Hematopoietic multipotent progenitor cell treated with erythropoietin and hydrocortisone succinate and interleukin-3 and kit ligand, for 8 days (in vitro differentiated cells): ENCODE measurements around the gene SLC16A5.
A peak's percentile ranks its signal among the peaks of the same experiment; 100 is the strongest.
"Not testable (repeated sequence)": the region's sequence is repeated elsewhere in the genome, so short reads cannot be mapped to it uniquely, and the experiment has no call there.

Experiments
- DNase-seq: peaks from one replicate; pipeline ENCODE4 v3.0.0-alpha.2; 2015

The SLC16A5 gene

DNA sequence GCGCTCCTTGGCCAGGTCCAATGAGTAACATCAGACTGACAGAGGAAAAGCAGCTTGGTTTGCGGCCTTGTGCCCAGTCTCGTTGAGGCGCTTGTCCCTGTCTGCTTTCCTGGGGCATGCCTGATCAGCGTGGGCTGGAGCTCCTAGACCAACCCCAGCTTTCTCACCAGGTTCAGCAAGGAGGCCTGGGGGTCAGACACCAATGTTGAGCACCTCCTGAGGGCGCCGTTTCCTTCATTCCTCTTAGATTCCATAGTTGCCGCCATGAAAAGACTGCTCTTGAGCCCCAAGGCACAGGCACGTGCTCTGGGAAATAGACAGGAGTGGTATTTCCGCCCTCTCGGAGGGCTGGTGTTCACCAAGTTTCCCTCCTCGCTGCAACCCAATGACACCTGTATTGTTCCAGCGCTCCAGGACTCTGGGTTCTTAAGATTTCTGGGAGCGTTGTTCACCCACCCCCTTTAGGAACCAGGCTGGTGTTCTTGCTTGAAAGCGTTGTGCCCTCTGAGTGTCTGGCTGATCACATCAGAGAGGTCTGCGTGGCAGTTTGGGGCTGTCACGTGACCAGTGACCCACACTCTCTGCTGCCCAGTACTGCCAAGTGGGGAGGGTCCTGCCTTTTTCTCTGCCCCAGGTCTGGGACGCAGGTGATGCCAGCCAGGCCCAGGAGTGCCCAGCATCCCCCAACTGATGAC lies 22.7 kb upstream of the SLC16A5 start:
- no peak for DNase-seq

DNA sequence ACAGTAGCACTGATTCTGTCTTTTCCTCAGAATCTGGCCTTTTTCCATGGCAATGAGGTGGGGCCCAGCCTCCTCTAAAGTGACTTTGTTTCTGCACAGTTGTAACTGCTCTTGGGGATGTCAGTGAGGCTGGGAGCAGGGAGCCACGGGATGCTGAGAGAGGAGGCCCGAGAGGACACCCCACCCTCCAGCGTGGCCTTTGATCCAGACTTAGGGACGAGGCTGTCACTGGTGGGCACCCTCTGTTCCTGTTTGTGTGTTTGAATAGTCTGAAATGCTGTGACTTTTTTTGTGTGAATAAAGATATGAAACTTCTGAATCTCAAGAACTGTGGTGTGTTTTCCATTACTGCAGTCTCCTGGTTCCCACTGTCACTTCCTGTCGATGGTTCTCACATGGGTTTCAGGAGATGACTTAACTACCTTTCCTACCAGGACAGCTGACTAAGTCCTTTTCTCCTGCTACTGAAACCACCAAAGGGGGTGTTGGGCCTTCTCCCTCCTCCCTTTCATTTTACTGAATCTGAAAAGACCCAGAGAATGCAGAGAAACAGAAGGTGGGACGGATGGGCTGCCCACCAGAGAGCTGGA lies 22.1 kb upstream of the SLC16A5 start:
- DNase-seq = no peak

DNA sequence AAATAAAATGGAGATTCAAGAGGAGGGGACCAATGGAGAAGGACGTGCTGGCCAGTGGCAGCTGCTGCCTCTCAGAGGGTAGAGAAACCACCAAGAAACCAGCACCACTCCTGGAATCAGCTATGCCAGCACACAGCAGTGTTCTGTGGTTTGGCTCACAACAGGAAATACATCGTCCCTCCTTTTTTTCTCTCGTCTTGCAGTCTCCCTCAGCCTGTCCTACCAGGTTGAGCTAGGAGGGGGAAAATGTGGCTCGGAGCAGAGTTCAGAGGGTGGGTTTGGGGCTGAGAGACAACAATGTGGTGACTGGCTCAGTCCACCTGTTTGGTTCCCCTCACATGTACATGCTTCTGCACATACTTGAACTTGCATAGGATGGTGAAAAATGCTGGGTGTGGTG lies 19.9 kb upstream of the SLC16A5 start:
- DNase-seq = peak; percentile 53

DNA sequence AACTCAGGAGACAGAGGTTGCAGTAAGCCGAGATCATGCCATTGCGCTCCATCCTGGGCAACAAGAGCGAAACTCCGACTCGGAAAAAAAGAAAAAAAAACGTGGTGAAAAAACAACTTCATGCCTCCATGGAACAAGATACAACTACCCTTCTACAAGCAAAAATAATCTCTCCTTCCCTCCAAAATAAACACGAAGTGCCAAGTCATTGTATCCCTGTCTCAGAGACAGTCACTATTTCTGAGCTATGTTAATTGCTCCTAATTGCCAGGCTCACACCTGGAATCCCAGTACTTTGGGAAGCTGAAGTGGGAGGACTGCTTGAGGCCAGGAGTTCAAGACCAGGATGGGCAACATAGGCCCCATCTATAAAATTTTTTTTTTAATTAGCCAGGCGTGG lies 19.0 kb upstream of the SLC16A5 start:
- no peak for DNase-seq

DNA sequence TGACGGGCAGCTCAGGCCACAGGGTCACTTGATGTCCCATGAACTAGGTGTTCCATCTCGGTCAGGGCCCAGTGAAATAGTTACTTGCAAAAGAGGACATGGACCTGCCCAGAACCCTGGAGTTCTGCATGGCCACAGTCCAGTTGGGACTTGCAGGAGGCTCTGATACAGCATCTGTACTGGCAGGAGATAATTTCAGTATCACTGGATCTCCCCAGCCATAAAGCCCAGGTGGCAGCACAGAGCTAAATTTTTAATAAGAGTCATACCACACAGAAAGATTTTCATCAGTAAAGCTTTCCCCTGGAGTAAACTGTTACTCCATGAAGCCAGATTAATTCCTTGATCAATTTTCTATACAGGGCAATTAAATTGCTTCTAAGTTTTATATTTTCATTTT lies 18.0 kb upstream of the SLC16A5 start:
- peak; percentile 44 for DNase-seq

DNA sequence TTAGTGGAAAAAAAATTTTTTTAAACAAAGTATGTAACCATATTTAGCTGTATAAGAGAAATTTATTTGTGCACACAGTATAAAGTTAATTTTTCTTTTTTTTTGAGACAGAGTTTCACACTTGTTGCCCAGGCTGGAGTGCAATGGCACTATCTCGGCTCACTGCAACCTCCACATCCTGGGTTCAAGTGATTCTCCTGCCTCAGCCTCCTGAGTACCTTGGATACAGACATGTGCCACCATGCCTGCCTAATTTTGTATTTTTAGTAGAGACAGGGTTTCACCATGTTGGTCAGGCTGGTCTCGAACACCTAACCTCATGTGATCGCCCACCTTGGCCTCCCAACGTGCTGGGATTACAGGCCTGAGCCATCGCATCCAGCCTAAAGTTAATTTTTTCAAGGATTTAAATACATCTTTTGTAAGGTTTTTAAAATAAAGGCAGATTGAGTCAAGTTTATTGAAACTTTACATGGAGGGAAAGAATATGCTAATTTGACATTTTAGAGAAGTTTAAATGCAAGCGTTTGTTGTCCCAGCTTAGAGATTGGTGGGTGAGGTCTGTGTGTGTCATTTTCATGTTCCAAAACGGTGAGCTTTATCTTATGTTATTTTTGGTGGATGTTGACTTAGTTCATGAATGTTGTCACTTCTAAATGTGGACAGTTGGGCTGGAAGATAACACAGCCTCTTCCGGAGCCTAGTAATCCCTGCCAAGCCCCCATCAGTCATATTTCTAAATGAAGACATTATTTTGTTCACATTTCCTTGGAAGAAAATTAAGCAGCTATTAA lies 16.1 kb upstream of the SLC16A5 start:
- DNase-seq = peak; percentile 54

DNA sequence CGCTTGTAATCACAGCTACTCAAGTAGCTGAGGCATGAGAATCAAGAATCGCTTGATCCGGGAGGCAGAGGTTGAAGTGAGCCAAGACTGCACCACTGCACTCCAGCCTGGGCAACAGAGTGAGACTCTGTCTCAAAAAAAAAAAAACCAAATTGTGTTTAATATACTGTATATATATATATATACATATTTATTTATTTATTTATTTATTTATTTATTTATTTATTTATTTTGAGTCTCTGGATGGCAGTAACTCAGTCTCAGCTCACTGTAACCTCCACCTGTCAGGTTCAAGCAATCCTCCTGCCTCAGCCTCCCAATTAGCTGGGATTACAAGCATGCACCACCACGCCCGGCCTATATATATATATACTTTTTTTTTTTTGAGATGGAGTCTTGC lies 14.8 kb upstream of the SLC16A5 start:
- not testable (repeated sequence) for DNase-seq

DNA sequence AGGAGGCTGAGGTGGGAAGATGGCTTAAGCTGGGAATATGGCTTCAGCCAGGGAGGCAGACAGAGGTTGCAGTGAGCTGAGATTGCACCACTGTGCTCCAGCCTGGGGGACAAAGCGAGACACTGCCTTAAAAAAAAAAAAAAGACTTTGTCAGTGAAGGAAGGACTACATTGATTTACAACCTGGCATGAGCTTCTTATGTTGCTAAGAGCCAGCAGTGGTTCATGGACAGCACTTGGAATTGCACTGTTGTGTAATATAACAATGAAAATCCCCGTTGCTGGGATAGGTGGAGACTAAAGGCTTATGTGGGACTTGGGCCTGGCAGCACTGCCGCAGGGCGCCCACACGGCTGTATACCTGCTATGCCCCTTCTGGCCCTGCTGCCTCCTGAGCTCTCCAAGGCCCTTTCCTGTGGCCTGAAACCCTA lies 14.1 kb upstream of the SLC16A5 start:
- no peak for DNase-seq

DNA sequence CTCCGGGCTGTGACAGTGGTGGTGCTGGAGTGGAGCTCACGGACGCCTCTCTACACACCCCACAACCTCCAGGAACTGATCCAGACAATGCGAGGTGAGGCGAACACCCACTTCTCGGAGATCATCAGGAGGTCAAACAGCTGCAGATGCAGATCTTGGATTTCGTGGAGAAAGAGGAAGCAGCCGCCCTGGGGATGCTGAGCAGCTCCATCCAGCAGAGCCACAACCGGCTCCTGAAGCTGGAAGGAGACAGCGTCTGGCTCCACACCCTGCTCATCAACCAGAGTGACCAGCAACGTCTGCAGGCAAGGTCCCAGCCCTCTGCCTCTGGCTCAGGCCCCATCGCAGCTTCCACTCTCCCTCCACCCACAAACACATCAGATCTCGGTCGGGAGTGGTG lies 13.2 kb upstream of the SLC16A5 start:
- DNase-seq = no peak

DNA sequence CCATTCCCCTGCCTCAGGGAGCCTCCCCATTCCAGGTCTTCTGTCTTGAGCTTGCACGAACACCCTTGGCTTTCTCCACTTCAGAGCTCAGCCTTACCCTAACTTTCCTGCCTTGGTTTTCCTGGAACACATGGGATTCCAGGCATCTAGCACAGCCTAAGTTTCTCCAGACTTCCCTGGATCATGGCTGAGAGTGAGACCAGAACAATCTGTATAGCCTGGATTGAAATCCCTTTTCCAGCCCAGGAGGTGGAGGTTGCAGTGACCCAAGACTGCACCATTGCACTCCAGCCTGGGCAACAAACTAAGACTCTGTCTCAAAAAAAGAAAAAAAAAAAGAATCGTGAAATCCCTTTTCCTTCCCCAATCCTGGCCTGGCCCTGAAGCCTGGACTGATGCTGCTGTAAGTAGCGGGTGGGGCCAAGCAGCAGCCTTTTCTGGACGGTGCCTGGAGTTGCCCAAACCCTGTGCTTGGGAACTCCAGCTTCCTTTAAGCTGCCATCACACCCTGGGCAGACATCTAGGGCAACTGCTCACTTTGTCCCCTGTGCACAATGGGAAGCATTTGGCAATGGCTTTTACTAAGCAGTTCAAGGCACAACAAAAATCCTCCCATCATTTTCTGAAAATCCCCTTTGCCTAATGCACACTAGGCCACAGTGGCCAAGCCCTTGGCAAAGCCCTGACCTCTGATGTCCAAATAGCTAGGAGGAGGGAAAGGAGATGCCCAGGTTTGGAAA lies 12.0 kb upstream of the SLC16A5 start:
- DNase-seq = no peak

DNA sequence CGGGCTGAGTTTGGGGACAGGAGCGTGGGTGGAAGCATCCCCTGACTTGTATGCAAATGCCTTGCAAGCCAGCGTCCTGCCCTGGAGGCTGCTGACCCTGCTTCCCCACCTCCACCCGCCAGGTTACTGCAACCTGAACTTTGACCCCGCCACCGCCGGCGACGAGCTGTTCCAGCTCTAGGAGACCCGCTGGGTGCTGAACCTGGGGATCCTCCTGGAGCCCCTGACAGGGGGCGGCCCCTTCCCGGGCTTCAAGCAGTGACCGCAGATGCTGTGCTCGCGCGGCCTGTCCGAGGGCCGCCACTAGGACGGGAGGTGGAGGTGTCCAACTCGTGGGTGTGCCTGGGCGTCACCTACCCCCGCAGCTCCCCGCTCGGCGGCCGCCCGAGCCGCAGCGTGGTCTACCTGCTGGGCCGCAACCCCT lies 10.7 kb upstream of the SLC16A5 start:
- no peak for DNase-seq

DNA sequence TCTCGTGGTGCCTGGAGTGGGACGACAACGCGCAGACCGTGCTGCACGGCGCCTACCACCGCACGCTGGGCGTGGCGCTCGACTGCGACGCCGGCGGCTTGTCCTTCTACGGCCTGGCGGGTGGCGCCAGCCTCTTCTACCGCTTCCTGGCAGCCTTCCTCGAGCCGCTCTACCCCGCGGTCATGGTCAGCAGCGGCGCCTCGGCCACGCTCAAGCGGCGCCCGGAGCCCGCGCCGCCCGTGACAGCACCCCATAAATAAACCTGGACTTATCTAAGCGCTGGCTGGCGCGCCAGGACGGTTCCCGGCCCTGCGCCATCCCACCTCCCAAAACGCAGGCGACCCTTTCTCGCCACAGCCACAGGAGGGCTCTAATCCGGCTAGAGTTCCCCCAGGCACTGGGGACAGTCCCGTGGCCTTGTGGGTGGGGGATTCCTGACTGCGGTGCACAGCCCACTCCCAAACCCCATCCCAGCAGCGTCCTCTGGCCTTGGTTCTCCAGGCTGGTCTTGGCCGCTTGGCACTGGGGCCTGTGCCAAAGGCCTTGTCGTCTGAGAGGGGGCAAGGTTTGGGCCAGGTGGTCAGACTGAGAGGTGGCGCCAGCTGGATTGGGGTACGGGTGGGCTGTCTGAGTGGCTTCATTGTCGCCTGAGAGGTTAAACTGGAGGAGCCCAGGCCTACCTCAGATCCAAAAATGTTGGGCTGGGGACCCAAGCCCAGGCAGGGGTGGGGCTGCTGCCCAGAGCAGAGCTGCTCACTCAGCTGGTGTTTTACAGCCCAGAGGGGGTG lies 10.1 kb upstream of the SLC16A5 start:
- peak; percentile 57 for DNase-seq

DNA sequence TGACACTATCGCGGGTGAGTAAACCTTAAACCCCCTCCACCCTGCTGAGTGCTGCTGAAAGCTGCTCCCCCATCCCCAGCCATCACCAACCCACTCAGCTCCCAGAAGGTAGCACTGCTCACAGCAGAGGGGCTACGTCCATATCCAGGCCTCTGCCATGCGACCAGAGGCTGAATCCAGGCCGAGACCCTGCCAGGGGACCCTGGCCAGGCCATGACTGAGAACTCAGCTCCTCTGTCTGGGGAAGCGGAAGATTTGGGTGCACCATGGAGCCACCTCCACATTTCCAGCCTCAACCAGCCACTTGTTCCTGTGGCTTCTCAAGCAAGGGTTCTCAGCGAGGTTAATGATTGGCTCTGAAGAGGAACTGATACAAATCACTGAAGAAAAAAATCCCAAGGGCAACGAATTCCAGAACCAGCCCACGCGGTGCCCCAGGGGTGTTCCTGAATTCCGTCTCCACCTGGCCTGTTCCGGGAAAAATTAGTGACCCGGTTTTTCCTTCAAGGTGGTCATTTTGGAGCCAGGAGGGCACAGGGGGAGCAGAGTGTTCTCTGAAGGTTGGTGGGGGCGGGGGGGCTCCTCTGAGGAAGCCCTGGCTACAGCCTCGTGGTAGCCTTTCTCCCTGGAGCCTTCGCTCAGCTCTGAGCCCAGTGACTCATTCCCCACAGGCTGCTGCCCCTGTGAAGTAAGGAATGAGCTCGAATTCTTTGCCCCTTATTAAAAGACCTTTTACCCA lies 9.3 kb upstream of the SLC16A5 start:
- no peak for DNase-seq

DNA sequence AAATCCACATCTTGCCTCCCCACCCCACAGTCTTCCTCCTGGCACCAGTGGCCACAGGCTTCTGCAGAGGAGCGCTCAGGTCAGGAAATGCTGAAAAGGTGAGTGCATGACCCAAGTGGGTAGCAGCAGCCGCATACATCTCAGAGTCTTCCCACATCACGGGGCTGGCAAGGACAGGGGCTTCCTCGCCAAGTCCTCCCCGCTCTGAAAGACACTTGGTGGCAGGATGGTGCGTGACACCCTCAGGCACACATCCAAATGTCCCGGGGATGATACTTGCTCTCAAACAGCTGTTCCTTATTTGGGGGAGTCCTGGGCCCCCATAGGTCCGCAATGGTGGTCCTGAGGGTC lies 8.8 kb upstream of the SLC16A5 start:
- no peak for DNase-seq

DNA sequence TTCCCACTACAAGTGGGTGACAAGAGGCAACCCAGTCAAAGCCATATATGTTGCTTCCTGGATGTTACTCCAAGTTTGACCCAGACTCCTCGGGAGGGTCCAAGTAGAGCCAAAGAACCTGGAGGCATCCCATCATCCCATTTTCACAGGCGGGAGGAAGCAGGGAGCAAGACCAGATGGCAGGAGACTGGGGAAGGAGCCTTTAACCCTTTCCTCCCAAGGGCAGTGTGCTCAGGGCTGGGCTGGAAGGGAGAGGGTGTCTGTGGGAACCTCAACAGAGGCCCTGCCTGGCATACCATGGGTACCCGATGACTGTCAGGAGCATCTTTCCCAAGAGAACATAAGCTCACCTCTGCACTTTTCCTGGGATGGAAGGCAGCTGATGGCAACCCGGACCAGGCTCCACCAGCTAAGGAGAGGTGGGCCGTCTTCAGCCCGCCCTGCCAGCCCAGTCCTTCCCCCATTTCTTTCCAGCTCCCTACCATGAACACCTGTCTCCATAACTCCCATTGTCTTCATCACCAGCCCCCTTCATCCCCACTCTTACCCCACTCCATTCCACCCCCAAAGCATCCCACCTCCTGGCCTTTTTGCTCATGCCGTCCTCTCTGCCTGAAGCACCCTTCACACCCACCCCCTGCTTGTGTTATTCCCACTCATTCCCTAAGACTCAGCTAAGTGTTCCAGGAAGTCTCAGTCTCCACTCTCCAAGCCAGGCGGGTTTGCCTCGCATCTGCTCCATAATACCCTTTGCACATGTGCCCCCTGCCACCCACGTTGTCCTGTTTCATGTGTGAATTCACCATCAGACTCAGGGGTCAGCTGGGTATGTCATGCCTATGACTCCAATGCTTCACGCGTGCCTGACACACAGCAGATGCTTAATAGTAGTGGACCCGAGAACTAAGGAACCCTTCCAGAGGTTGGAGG lies 5.9 kb upstream of the SLC16A5 start:
- no peak for DNase-seq

DNA sequence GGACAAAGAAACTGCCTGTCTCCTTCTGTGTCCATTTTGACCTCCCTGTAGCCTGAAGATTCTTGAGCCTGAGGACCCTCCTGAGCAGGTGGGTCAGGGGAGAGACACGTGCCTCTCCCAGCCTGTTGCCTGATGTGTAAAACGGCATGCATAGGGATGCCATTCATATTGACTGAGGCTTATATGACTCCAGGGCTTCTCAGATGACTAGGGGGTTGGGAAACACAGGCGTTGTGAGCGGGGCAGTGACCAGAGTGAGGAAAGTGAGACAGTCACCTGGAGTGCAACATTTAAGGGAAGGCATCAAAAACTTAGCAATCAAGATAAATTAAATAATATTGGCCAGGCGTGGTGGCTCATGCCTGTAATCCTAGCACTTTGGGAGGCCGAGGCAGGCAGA lies 5.1 kb upstream of the SLC16A5 start:
- no peak for DNase-seq

DNA sequence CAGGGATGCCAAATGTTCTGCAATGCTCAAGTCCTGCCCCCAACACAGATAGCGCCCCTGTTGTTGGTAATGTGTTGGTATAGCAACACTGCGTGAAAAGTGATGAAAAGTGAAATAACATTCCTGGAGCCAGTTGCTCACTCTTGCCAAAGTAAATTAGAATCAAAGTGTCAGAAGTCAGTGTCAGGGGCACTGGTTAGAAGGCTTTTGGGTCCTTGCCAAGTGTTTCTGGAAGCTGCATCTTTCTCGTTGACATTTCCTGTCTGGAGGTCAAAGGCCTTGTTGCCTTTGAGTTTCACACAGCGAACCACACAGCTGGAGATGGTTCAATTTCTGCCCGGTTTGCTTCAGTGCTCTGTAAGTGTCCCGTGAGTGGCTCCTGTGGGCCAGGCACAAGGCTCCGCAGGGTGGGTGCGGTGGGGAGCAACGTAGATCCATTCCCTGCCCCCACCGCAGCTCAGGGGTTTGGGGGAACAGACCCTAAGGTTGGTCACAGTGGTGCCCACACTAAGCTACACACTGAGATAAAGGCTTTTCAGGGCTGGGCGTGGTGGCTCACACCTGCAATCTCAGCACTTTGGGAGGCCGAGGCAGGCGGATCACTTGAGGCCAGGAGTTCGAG lies 3.6 kb upstream of the SLC16A5 start:
- no peak for DNase-seq

DNA sequence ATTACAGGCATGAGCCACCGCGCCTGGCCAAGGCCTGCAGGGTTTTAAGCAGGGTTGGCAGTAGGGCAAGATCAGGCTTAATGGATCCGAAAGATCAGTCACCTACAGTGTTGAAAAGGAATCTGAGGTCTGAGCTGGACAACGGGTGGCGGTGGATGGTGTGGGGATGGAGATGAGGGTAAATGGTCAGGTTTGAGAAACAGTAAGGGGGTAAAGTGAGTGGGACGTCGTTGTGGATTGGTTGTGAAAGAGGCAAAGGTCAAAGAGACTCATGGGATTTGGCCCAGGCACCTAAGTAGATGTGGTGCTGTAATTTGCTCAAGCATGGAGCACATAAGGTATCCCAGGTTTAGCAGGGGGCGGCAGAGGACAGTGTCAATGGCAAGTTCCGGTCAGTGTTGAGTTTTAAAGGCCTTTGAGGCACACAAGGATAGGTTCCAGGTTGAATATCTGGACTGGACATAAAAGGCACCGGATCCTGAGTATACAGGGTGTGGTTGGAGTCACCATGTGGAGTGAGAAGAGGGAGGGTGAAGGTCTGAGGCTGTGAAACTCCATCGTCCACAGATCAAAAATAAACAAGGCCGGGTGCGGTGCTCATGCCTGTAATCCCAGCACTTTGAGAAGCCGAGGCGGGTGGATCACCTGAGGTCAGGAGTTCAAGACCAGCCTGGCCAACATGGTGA lies 1.1 kb upstream of the SLC16A5 start:
- no peak for DNase-seq

DNA sequence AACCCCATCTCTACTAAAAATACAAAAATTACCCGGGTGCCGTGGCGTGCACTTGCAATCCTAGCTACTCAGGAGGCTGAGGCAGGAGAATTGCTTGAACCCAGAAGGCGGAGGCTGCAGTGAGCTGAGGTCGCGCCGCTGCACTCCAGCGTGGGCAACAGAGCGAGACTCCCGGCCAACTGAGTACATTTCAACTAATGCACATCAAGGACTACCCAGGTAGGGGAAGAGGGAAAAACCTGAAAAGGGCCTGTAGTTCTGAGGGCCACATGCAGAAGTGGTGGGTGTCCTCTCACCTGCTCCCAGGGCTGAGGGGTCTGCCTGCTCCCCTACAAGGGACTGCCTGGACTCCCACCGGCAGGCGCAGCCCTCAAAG lies 584 bp upstream of the SLC16A5 start:
- DNase-seq = no peak
